Left lobe of liver (tissue), 2 donors: Measurements from ENCODE around the gene SP140. TPM values are rescaled to one million over a fixed set of nuclear protein-coding genes. Genes with fewer than 3 reads are reported as not detected.
"Not testable (repeated sequence)": the region's sequence is repeated elsewhere in the genome, so short reads cannot be mapped to it uniquely, and the experiment has no call there.

Source experiments
- ATAC-seq: fragments of 200-7000 bp; cut with Tn5 transposase; one replicate; pipeline ENCODE4 v1.9.1; 2020; ENCODE audit warnings: mild to moderate bottlenecking, moderate library complexity
- DNase-seq: peaks from one replicate; pipeline ENCODE4 v3.0.0-alpha.2; 2020; ENCODE audit warnings: low spot score
- total RNA-seq: library from RNA; stranded (reverse); gene quantifications from one replicate; pipeline ENCODE4 v1.2.1, GENCODE V29; 2021
- donor health status: DM: no; HTN: no; CAD: no; lungs with moderate emphysema.
- donor health status: DM: no; HTN: yes; CAD: no.

Gene SP140
- total RNA-seq, 1 donor from 2014 or later, result 1.2 TPM

DNA sequence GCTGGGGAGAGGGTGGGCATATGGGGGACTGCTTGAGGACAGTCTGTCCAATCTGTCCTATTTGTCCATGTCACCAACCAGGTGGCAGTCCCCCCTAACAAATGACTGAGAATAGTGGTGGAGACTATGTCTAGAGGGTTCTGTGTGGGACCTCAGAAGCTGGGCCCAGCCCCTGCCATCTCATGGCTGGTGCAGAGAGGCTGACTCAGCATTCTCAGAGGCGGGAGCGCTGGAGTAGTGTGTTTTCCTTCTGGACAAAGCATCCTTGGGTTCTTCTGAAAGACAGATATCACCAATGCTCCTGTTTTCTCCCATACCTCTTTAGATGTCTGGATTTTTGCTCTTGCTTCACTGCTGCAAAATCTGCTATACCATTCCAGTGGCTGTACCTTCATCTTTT, 57.4 kb downstream of the SP140 start:
- DNase-seq, result no peak
- ATAC-seq, result no peak

- DNase-seq (no peak), ATAC-seq (no peak)
These were observed 60.5 kb downstream of the SP140 start for GRCh38 chr2:230286048-230286447.

- not testable (repeated sequence) for ATAC-seq, DNase-seq
These were observed 63.8 kb downstream of the SP140 start for GRCh38 chr2:230289311-230289710.

DNA sequence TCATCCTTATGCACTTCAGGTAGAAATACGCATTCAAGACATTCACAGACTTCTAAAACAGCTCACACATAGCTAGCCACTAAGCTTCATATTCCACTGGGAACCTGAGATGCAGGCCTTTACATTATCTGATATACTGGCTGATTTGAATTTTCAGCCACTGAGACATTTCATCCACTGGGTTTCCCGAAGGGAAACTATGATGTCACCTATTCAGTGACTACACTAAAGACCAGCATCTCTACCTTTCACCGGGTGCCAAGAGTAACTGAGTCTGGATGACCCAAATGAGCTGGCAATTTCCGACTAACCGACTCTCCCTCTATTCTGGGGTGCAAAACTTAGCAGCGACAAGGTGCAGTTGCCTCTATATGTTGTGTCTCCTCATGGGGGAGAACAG, 69.7 kb downstream of the SP140 start:
- DNase-seq, result no peak
- ATAC-seq, result no peak

DNA sequence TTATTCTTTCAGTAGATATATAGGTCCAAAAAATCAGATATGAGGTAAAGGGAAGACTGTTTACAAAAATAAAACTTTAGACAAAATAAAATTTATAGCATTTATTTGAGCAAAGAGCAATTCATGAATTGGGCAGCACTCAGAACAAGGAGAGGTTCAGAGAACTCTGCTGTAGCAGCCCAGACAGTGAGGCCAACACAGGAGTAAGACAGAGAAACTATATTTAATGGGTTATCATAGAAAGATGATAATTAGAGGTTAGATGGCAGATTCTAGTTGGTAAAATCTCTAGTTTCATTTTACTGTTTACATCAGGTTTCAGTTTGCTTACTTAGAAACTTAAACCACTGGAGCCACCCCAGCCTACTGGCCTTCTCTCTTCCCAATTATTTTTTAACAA, 71.4 kb downstream of the SP140 start:
- DNase-seq, result no peak
- no peak for ATAC-seq

DNA sequence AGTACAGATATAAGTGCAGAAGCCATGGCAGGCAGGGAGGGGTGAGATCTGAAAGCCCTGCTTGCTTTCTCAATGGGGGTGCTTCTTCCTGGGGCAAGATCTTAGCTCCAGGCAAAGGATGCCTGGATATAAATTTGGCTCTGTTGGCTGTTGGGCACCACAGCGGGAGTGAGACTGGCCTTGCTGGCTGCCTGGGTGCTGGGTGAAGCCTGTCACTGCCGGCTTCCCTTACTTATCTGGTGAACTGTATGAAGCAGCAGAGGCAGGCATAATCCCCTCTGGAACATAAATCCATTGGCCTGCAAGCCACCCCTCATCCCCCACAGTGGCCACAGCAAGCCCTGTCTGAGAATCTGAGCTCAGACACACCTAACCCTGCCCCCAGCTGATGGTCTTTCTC, 74.1 kb downstream of the SP140 start:
- DNase-seq (no peak), ATAC-seq (no peak)

DNA sequence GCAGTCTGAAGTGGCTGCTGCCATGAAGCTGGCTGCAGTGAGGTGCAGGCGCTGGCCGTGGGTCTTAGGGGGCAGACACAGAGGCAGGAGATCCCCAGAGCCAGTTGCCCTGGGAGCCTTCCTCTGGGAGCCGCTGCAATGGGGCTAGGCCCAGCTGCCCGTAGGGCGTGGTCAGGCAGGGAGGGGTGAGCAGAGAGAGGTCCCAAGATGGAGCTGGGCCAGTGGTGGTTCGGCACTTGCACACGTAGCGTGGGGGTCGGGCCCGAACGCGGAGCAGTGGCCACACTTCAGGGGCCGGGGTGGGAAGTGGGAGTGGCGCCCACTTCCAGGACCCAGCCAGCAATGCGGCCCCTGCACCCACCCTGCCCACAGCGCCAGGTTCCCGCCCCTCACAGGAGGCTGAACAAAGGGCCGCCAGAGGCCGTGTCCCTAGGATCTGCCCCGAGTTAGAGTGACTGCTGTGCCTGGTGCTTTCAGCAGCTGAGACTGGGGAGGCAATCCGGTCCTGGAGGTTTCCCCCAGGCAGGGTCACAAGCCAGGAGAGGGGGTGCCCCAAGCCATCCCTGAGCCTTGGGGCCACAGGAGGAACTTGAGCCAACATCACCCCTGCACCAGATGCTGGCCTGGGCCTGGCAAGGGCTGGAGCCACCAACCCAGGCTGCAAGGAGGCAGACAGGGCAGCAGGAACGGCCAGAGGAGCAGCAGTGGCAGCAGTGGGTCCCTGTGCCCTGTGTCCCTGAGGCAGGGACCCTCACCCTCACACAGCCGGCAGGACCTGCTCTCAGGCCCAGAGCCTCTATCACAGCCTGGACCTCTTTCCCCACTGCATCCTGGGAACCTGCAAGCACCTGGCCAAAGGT, 80.1 kb downstream of the SP140 start:
- ATAC-seq, result no peak
- no peak for DNase-seq

- DNase-seq (no peak), ATAC-seq (no peak)
These were observed 80.9 kb downstream of the SP140 start for GRCh38 chr2:230306474-230306873.

- DNase-seq, result no peak
- no peak for ATAC-seq
These were observed 81.9 kb downstream of the SP140 start for GRCh38 chr2:230307485-230307884.

DNA sequence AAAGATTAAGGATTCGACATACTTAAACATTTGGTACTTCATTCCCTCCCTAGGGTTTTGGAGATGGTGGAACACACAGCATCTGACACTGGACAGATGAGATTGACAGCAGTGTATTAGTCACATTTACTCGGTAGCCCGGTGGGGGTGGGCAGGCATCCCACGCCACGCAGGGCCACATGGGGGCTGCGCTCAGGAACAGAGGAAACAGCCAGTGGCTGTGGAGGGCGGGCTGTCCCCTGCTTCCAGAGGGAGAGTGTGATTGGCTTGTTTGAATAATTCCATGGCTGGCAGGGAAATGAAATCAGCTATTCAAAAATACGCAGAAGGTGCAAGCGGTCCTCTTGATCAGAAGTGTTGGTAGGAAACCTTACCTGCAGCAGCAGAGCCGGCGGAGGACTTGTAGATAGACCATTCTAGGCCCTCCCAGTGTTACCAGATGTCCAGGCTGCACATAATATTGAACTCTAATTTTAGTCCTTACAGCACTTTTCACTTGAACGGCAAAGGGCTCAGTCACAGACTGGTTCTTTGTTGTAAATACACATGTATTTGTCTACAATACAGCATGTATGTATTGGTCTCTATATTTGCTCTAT, 83.0 kb downstream of the SP140 start:
- DNase-seq, result no peak

DNA sequence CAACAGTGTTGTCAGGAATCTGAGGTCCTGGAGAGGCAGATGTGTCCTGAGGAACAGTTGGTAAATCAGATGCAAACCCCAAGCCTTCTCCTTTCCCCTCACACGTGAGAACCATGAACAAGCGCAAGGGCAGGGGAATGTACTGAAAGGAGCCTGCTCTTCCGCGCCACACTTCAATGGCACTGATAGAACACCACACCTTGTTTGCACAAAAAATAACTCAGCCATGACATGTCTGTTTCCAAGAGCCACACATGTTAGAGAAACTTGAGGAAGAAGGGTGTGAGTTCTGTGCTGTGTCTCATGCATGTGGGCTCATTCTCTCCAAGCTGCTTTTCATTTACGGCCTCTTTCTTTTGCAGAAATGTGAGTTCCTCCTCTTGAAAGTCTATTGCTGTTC, 85.3 kb downstream of the SP140 start:
- not testable (repeated sequence) for ATAC-seq, DNase-seq

More for the DNA sequence above, 83.0 kb downstream of the SP140 start:
- ATAC-seq, result no peak

DNA sequence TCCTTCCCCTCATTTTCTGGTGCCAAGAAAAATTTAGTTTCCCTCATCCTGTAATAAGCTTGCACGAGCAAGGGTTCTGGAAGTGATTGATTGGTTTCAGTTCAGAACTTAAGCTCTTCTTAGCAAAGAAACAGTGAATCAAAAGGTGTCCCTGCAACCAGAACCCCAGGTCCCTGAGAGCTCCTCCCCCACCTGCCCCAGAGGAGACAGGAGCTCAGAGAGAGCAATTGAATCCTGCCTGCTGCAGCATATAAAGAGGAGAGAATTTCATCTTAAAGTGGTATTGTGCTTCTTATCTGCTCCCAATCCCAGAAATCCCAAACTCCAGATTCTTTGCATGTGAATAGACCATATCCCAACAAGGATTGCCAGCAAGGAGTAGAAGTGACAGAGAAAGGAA, 86.1 kb downstream of the SP140 start:
- not testable (repeated sequence) for ATAC-seq, DNase-seq

DNA sequence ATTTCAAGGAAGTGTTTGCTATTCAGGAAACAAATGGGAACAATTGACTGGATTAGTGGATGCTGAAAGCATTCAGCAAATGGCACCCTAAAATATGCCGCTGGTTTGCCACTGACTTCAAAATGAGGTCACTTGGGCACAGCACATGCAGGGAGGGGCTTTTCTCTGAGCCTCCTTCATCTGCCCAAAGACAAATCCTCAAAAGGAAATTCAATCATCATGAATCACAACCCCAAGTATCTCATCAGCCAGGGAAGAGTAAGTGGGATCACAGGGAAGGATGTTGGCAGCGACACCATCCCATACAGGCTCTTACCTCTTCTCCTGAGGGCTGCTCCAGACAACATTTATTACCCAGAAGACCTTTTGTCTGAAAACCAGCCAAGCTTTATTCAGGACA, 87.1 kb downstream of the SP140 start:
- no peak for DNase-seq
- no peak for ATAC-seq

DNA sequence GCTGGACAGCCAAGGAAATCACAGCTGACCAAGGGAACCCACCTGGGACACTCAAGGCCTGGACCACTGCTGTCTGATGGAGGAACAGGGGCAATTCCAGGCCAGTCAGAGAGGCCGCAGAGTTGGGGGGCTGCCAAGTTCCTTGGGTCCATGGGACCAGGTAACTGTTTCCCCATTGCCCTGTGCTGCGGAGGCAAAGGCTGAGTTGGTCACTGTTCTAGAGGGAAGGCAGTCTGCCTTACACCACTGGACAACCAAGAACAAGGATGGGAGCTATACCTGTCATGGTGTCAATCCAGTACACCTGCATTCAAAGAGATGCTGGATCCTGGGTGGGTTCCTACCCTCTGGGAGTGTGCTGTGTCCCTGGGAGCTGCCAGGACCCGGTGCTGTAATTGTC, 91.8 kb downstream of the SP140 start:
- no peak for ATAC-seq
- no peak for DNase-seq

DNA sequence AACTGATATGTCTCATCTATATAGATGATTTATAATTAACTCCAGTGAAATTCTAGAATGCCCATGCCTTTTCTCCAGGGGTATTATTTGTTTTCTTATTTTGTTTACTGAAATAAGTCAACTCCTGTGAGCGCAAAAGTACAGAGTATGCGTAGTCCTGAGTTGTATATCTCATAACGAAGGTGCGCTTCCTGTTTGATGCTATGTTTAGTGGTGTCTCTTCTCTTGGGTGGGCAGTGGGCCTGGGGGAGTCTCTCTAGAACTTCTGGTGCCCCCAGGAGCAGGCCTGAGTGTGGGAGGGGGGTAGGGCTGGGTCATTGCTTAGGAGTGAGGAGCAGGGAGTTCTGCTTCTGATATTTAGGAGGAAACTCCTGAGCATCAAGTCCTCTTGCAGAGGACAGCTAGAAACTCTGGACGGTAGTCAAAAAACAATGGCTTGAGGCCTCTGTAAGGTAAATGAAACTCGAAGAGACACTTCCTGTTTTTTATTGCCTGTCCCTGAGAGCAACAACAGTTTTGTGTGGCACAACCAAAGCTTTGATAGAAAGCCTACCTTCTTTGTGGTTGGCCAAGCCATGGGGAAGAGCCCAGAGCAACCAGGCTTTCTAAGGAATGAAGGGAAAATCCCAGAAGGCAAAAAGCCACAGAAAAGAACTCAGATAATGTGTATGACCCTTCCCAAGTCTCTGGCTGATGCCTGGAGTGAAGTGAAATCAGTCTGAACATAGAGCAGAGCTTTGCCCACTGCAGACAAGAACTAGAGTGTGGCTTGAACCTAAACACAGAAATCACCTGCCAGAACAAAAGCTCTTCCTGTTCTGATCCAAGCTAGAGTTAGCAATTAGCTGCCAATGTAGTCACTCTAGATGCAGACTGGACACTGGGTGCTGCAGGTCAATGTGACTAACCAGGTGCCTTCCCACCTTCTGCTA, 92.9 kb downstream of the SP140 start:
- no peak for DNase-seq
- ATAC-seq, result no peak

- DNase-seq (no peak), ATAC-seq (peak; percentile 25)
These were observed 93.8 kb downstream of the SP140 start for GRCh38 chr2:230319211-230319862.

DNA sequence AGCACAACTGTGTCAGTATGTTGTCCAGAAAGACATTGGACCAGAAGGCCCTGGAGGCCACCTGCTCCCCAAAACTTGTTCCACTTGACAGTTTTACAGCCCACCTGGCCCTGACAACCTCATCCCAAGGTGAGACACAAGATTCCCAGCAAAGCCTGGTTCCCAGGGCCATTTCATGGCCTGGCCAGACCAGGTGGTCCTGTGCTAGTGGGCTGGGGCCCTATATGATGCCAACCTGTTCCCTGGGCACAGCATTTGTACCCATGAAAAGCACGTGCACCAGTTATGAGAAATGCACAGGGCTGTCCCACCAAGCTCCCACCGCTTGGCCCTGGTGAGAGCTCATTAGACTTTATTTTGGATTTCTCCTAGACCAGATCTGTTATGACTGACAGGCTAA, 95.5 kb downstream of the SP140 start:
- DNase-seq (no peak), ATAC-seq (no peak)

- ATAC-seq, result no peak
- no peak for DNase-seq
These were observed 97.2 kb downstream of the SP140 start for GRCh38 chr2:230322561-230323384.

GRCh38 chr2:230323385-230324106, 98.0 kb downstream of the SP140 start:
- no peak for DNase-seq

More at GRCh38 chr2:230323385-230324106, 98.0 kb downstream of the SP140 start:
- ATAC-seq, result no peak
